H9 (cell line): ENCODE measurements around the gene SETD1A. TPM values are rescaled to one million over a fixed set of nuclear protein-coding genes. Genes with fewer than 3 reads are reported as not detected.

ENCODE experiments used
- DNase-seq: peaks from one replicate; pipeline ENCODE4 v3.0.0-alpha.2; 2017
- H2AFZ ChIP-seq: one replicate; pipeline ENCODE4 v1.6.1; 2013; ENCODE audit warnings: mild to moderate bottlenecking, low read length, control low read depth, moderate library complexity
- H2AK5ac ChIP-seq: 2 replicates; pipeline ENCODE4 v1.6.1; 2013; ENCODE audit warnings: low read length, control low read depth, mixed read lengths; ENCODE audit not compliant: insufficient read length
- H2BK120ac ChIP-seq: one replicate; pipeline ENCODE4 v1.6.1; 2013; ENCODE audit warnings: low read depth, mild to moderate bottlenecking, low read length, control low read depth, inconsistent platforms; ENCODE audit not compliant: poor library complexity, severe bottlenecking
- H2BK12ac ChIP-seq: 2 replicates; pipeline ENCODE4 v1.6.1; 2013; ENCODE audit warnings: low read length, control low read depth, mixed read lengths, low read depth; ENCODE audit not compliant: insufficient read length
- H2BK15ac ChIP-seq: 2 replicates; pipeline ENCODE4 v1.6.1; 2013; ENCODE audit warnings: low read depth, low read length, control low read depth
- H2BK20ac ChIP-seq: one replicate; pipeline ENCODE4 v1.6.1; 2013; ENCODE audit warnings: low read depth, mild to moderate bottlenecking, low read length, control low read depth, inconsistent platforms; ENCODE audit not compliant: poor library complexity, severe bottlenecking
- H2BK5ac ChIP-seq: 2 replicates; pipeline ENCODE4 v1.6.1; 2013; ENCODE audit warnings: low read length, control low read depth, mixed read lengths; ENCODE audit not compliant: insufficient read length
- H3K14ac ChIP-seq: 2 replicates; pipeline ENCODE4 v1.6.1; 2013; ENCODE audit warnings: low read length, control low read depth; ENCODE audit not compliant: insufficient read depth
- H3K18ac ChIP-seq: 2 replicates; pipeline ENCODE4 v1.6.1; 2013; ENCODE audit warnings: low read depth, mild to moderate bottlenecking, mixed read lengths, low read length, control low read depth; ENCODE audit not compliant: insufficient read length
- H3K23ac ChIP-seq: 2 replicates; pipeline ENCODE4 v1.6.1; 2013; ENCODE audit warnings: low read length, control low read depth, mixed read lengths, low read depth; ENCODE audit not compliant: insufficient read length
- H3K23me2 ChIP-seq: 2 replicates; pipeline ENCODE4 v1.6.1; 2013; ENCODE audit warnings: low read depth, mild to moderate bottlenecking, mixed read lengths, low read length, control low read depth; ENCODE audit not compliant: insufficient read length, poor library complexity, severe bottlenecking
- H3K27ac ChIP-seq: 2 replicates; pipeline ENCODE4 v1.5.1; 2013; ENCODE audit warnings: low read length, control low read depth, mixed read lengths, low read depth; ENCODE audit not compliant: insufficient read length
- H3K27me3 ChIP-seq: 2 replicates; pipeline ENCODE4 v1.6.1; 2013; ENCODE audit warnings: low read length, control low read depth, inconsistent platforms; ENCODE audit not compliant: insufficient read depth
- H3K4ac ChIP-seq: 2 replicates; pipeline ENCODE4 v1.6.1; 2013; ENCODE audit warnings: low read depth, mild to moderate bottlenecking, control low read depth, inconsistent platforms, low read length, moderate library complexity
- H3K4me1 ChIP-seq: 2 replicates; pipeline ENCODE4 v1.6.1; 2013; ENCODE audit warnings: low read length, control low read depth, inconsistent platforms; ENCODE audit not compliant: insufficient read depth
- H3K4me2 ChIP-seq: 2 replicates; pipeline ENCODE4 v1.6.1; 2013; ENCODE audit warnings: low read length, control low read depth, mixed read lengths; ENCODE audit not compliant: insufficient read length, insufficient read depth
- H3K56ac ChIP-seq: 2 replicates; pipeline ENCODE4 v1.6.1; 2013; ENCODE audit warnings: low read depth, mild to moderate bottlenecking, mixed read lengths, low read length, control low read depth; ENCODE audit not compliant: insufficient read length
- H3K79me1 ChIP-seq: 2 replicates; pipeline ENCODE4 v1.6.1; 2013; ENCODE audit warnings: low read depth, mild to moderate bottlenecking, moderate library complexity, low read length, control low read depth, inconsistent platforms; ENCODE audit not compliant: insufficient read depth, poor library complexity, severe bottlenecking
- H3K79me2 ChIP-seq: 2 replicates; pipeline ENCODE4 v1.6.1; 2013; ENCODE audit warnings: low read length, control low read depth, inconsistent platforms; ENCODE audit not compliant: insufficient read depth
- H3K9ac ChIP-seq: 2 replicates; pipeline ENCODE4 v1.6.1; 2013; ENCODE audit warnings: low read length, control low read depth, mixed read lengths; ENCODE audit not compliant: insufficient read length; ENCODE audit errors: extremely low read depth
- H3K9me3 ChIP-seq: one replicate; pipeline ENCODE4 v1.6.1; 2013; ENCODE audit warnings: low read depth, low read length, inconsistent platforms; ENCODE audit not compliant: control insufficient read depth
- H3T11ph ChIP-seq: one replicate; pipeline ENCODE4 v1.6.1; 2013; ENCODE audit warnings: mild to moderate bottlenecking, low read length, control low read depth, inconsistent platforms
- H4K20me1 ChIP-seq: one replicate; pipeline ENCODE4 v1.6.1; 2013; ENCODE audit not compliant: control insufficient read depth, insufficient read length, insufficient read depth
- H4K5ac ChIP-seq: 2 replicates; pipeline ENCODE4 v1.6.1; 2013; ENCODE audit warnings: low read depth, mild to moderate bottlenecking, mixed read lengths, low read length, control low read depth; ENCODE audit not compliant: insufficient read length
- H4K8ac ChIP-seq: replicated peaks from 2 replicates; pipeline ENCODE4 v1.6.1; 2013; ENCODE audit warnings: low read length, control low read depth, mixed read lengths, low read depth; ENCODE audit not compliant: insufficient read length
- H4K91ac ChIP-seq: 2 replicates; pipeline ENCODE4 v1.6.1; 2013; ENCODE audit warnings: low read depth, mild to moderate bottlenecking, moderate library complexity, mixed read lengths, low read length, control low read depth; ENCODE audit not compliant: insufficient read length
- H3K27ac Mint-ChIP-seq, 3 experiments: 2 replicates in 2 of 3; 3 replicates in 1 of 3; pipeline ENCODE4 v1.8.0; 2020 to 2021; ENCODE audit warnings: mixed read lengths in 3 of 3, mild to moderate bottlenecking in 1 of 3, moderate library complexity in 1 of 3
- H3K27me3 Mint-ChIP-seq: 2 replicates; pipeline ENCODE4 v1.8.0; 2021; ENCODE audit warnings: low read depth, mild to moderate bottlenecking, moderate library complexity, mixed read lengths
- H3K36me3 Mint-ChIP-seq, 3 experiments: 2 replicates in 2 of 3; 3 replicates in 1 of 3; pipeline ENCODE4 v1.8.0; 2020 to 2021; ENCODE audit warnings: low read depth in 3 of 3, mixed read lengths in 3 of 3; ENCODE audit not compliant: insufficient read depth in 1 of 3
- H3K4me1 Mint-ChIP-seq, 2 experiments: 2 replicates each; pipeline ENCODE4 v1.8.0; 2020; ENCODE audit warnings: mixed read lengths in 2 of 2
- H3K4me3 Mint-ChIP-seq, 2 experiments: 2 replicates in 1 of 2; 3 replicates in 1 of 2; pipeline ENCODE4 v1.8.0; 2020 to 2021; ENCODE audit warnings: mild to moderate bottlenecking in 2 of 2, mixed read lengths in 2 of 2, moderate library complexity in 1 of 2
- H3K9me3 Mint-ChIP-seq, 2 experiments: 2 replicates in 1 of 2; 3 replicates in 1 of 2; pipeline ENCODE4 v1.8.0; 2020; ENCODE audit warnings: mild to moderate bottlenecking in 2 of 2, mixed read lengths in 2 of 2, moderate library complexity in 1 of 2
- CTCF ChIP-seq: fragments of 200-600 bp; sonication (generic); conservative IDR thresholded peaks from 3 replicates; pipeline ENCODE4 v1.8.0; 2021; ENCODE audit warnings: antibody characterized with exemption, mild to moderate bottlenecking
- WGBS: extraction: QIAGEN DNeasy Blood & Tissue Kit; methylation state at CpG from one replicate; pipeline ENCODE4 v1.1.7; 2013; ENCODE audit warnings: missing lambda C conversion rate, low lambda C conversion rate, mixed read lengths; ENCODE audit not compliant: insufficient read length; ENCODE audit errors: extremely low coverage; 5-methylcytosine and 5-hydroxymethylcytosine counted together
- total RNA-seq: library from RNA; stranded (reverse); gene quantifications from 2 replicates; pipeline ENCODE4 v1.2.1, GENCODE V29; 2021

Gene SETD1A
- total RNA-seq, 1 experiment from 2014 or later, result 36.9 TPM

- Histone ChIP-seq H3T11ph (no peak overlapping the region), H2BK20ac (no peak overlapping the region), H3K23me2 (no peaks in the 10 kb centered on the region), H3K56ac (no peak overlapping the region), H3K23ac (no peak overlapping the region), H3K18ac (no peak overlapping the region), H3K79me1 (no peaks in the 10 kb centered on the region), H3K27ac (no peak overlapping the region), H3K9ac (no peak overlapping the region), H4K5ac (no peak overlapping the region), H4K20me1 (no peaks in the 10 kb centered on the region), H2AFZ (no peak overlapping the region), H2BK15ac (no peak overlapping the region), H3K9me3 (no peaks in the 10 kb centered on the region), H3K4ac (no peak overlapping the region), H3K4me2 (no peak overlapping the region), H2BK12ac (no peak overlapping the region), H3K27me3 (no peaks in the 10 kb centered on the region), H4K91ac (no peak overlapping the region), H2AK5ac (no peak overlapping the region), H2BK5ac (no peak overlapping the region), H4K8ac (no peak overlapping the region), H3K14ac (no peak overlapping the region), H3K4me1 (no peaks in the 10 kb centered on the region), H3K79me2 (no peaks in the 10 kb centered on the region), H2BK120ac (no peak overlapping the region)
- Mint-ChIP-seq H3K27ac (no peak overlapping the region), H3K4me1 (peaks cover 0 to 6% of the 10 kb centered on the region in 2 experiments; a peak in 2 of 4 replicates), H3K36me3 (no peaks in the 10 kb centered on the region), H3K4me3 (no peak overlapping the region), H3K27me3 (no peaks in the 10 kb centered on the region; the same call in 1 of the 2 replicates), H3K9me3 (no peaks in the 10 kb centered on the region)
- no peak for DNase-seq
- TF ChIP-seq CTCF, result no peak
- WGBS, result no CpG with 5 or more reads among the region's 4 CpGs
These were observed 65.7 kb downstream of the SETD1A start for GRCh38 chr16:31023252-31023602.
